Retina (tissue), 1 donor: ENCODE measurements around the gene TSPAN11.
A peak's percentile ranks its signal among the peaks of the same experiment; 100 is the strongest.

Experiments
- DNase-seq: peaks from one replicate; pipeline ENCODE4 v3.0.0-alpha.2; 2016

The TSPAN11 gene

DNA sequence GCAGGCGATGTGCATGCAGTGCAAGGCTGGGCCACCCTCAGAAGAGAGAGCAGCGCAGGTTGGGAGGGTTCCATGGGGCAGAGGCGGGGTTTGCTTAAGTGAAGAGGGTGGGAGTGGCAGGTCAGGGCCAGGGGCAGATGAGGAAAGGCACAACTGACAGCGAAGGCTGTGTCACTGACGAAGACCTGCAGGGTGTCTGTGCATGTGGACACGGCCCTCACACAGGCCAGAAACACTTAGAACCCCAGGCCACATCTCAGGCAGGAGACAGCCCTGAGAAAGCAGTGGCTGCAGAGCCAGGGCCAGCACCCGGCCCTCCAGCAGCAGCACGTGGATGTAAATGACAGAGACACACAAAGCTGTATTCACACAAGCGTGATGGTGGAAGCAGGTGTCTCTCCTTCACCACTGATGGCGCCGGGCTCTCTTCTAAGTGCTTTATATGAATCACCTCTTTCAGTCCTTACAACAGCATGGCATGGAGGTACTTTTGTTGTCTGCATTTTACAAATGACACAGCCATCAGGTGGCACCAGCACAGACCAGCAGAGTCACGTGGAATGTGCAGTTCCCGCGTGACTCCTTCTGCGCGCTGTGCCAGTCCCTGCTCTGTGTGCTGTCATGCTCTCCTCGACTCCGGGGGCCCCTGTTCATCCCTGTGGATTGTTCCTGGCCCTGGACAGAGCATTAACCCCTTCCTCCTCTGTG is 54.6 kb downstream of the TSPAN11 start:
- peak; percentile 39 for DNase-seq

DNA sequence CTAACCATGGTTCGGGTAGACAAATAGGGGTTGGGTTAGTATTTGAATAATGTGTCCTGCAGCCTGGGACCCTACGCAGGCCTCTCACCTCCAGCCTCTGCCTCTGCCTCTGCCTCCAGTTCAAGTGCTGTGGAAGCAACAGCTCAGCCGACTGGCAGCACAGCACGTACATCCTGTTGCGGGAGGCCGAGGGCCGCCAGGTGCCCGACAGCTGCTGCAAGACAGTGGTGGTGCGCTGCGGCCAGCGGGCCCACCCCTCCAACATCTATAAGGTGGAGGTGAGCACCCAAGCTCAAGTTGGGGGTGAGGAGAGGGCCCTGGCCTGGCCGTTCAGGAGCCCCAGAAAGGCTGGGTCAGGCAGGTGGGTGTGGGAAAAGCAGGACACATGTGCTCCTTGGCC is 55.9 kb downstream of the TSPAN11 start:
- no peak for DNase-seq

DNA sequence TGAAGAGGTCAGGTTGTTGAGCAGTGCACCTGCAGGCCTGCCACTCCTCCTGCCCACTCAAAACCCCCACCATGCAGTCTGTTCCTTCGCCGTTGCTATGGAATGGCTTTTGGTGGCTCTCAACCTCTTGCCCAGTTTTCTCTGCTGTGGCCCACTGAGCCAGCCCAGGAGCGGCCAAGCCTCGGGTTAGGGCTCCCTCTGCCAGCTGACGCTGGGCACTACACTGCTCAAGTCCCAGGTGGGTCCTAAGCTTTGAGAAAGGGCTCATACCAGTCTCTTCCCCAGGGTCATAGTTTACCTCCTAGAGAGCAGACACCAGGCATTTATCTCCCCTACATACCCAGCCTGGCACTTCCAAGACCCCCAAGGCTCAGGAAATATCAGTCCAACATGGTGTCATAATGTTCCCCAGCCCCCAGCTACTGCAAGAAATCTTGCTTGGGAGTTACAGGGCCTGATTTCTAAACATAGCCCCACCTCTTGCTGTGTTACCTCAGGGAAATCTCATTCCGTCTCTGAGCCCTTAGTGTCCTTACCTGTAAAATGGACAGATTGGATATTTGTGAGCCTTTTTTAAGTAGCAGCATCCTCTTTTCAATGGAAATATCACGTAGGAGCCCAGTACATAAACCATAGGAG is 59.4 kb downstream of the TSPAN11 start:
- peak; percentile 65 for DNase-seq

DNA sequence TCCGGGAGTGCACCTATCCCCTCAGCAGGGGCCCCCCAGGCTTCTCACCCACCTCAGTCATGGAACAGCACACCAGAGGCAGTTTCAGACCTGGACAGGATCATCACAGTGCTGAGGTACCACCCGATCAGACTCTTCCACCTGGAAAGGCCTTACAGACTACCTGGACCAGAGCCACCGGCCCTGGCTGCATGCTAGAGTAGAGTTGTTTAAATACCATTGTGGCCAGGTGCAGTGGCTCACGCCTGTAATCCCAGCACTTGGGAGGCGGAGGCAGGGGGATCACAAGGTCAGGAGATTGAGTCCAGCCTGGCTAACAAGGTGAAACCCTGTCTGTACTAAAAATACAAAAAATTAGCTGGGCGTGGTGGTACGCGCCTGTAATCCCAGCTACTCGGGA is 61.5 kb downstream of the TSPAN11 start:
- no peak for DNase-seq

DNA sequence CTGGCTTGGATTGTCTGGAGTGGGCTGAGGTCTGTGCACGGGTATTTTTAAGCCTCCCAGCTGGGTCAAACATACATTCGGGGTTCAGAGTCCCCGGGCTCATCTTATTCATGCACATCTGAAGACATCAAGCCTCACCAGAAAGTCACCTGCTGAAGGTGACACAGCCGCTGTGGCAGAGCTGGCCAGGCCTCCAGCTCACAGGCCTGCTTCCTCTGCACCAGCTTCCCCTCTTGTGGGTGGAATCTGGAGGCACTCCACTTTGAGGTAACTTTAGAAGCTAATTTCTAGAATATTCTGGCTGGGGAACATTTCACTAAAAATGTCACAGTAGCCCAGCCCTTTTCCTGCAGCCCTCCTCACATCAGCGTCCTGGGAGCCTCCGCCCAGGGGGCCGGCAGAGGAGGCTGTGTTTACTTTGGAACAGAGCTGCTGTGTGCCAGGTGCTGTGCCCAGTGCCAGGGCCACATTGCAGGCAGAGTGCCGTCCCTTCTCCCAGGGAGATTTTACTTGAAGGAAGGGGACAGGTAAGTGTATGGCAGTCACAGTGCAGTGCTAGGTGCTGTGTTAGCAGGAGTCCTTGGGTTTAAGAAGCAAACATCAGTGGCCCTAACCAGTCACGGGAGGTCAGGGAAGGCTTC is 62.2 kb downstream of the TSPAN11 start:
- DNase-seq, result no peak

DNA sequence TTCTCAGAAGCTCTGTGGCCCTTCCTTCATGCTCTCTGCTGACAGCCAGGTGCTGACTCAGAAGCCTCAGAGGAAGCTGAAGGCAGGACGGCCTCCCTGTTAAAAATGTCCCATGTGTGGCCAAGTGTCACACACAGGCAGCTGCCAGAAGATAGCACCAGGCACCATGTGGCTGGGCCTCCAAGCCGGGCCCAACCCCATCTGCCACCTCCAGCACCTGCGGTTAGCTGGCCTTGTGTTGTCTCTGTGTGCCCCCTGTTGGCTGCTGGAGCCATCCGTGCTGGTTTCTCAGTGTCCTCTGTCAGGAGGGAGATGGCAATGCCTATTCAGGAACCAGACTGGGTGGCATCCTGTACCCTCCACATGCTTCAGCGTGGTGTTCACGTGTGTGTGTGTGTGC is 63.2 kb downstream of the TSPAN11 start:
- DNase-seq, result peak; percentile 52

DNA sequence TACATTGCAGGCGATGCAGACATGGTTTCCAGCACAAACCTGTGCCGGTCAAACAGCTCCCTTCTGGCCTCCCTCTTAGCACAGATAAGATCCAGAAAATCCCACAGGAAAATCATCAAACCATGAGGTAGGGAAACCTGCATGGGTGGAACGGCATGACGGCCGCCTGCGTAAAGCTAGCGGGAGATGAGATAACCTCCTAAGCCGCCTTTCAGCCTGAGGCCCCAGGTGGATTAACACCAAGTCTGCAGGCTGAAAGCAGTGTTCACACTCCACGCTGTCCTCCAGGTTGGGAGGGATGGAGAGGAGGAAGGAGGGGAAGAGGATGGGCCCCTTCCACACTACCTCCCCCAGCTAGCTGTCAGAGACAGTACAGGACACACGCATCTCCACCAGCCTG is 63.8 kb downstream of the TSPAN11 start:
- DNase-seq, result no peak

DNA sequence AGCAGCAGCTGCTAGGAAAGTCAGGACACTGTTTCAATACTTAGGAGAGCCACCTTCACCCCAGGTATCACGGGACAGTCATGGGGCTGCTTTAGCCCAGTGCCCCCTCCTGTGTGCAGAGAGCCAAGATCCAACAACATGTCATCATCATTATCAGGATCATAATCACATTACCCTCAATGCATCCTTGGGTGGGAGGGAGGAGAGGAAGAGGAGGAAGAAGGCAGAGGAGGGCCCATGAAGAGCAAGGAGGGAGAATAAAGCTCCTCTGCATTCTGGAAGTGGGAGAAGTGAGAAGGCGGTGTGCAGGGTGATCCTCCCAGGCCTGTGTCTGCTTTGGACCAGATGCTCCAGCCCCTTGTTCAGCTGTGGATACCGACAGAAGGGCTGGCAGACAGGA is 64.2 kb downstream of the TSPAN11 start:
- no peak for DNase-seq

DNA sequence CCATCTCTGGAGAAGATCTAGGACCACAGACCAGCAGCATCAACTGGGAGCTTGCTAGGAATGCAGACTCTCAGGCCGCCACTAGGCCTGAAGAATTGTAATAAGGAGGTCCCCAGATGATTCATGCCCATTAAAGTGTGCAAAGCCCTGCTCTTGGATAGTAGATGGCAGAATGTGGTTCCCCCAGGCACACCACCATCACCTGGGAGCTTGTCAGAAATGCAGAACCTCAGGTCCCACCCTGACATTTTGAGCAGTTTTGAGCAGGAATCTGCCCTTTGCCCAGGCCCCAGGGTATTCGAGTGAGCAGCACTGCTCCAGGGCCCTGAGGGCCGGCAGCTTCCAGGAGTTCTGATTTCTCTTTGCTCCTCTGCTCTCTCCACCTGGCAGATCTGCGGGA is 64.9 kb downstream of the TSPAN11 start:
- no peak for DNase-seq

DNA sequence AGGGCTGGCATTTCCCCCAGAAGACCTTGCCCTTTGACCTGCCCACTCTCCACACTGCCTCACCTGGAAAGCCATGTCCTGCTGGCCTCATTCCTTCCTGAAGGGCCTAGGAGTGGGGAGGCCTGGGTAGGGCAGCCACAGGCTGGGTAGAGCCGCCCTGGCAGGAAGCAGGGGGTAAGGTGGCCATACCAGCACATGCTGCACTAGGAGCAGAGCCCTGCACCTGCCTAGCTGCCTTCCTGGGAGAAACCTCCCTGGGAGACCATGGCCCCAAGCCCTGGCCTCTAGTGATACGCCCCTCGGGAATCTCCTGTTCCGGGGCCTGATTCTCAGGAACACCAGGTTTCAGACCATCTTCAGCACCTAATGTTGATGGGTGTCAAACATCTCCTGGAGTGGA is 65.8 kb downstream of the TSPAN11 start:
- no peak for DNase-seq

DNA sequence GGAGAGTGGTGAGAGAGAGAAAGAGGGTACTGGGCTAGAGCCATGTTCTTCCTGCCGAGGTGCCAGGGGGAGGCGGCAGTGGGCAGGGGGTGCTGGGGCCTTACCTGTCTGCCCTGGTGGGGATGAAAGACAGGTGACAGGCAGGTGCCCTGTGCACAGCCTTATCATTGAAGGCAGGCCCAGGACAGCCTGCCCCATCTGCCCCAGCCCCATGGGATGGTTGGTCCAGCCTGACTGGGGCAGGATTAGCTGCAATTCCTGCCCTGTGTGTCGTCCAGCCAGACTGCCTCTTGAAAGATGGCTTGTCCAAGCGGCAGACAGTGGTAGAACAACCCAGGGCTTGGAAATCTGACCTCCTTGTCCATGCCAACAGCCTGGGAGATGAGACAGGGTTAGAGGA is 67.2 kb downstream of the TSPAN11 start:
- no peak for DNase-seq

DNA sequence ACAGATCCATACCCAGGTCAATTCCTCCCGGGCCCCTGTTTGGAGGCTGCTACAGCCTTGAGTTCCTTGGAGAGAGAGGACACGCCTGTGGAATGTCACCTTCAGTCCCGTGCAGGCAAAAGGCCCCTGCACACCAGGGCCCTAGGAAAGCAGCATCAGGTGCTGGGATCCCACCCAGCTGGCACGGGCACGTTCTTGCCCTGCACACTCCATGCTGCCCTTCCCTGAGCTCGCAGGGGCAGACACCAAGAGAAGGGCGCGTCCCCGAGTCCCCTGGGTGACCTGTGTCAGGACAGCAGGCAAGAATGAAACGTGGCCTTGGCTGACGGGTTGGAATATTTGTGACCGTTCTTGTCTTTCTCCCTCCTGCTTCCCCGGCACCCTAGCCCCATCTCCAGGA is 67.7 kb downstream of the TSPAN11 start:
- no peak for DNase-seq

DNA sequence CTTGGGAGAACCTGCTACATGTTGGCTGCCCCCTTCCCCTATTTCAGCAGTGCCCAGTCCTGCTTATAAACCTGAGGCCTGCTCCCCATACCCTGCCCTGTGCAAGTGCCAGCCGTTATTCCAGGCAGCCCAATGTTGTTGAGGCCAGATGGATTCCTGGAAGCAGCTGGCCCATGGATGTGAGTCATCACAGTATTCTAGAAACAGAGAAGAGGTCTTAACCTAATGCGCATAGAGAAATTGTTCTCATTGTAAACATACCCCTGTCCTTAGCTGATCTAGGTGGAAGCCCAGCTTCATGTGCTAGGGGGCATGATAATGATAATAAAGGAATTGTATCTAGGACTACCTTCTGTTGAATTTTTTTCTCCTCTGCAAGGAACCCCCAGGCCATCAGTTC is 69.7 kb downstream of the TSPAN11 start:
- DNase-seq, result no peak

DNA sequence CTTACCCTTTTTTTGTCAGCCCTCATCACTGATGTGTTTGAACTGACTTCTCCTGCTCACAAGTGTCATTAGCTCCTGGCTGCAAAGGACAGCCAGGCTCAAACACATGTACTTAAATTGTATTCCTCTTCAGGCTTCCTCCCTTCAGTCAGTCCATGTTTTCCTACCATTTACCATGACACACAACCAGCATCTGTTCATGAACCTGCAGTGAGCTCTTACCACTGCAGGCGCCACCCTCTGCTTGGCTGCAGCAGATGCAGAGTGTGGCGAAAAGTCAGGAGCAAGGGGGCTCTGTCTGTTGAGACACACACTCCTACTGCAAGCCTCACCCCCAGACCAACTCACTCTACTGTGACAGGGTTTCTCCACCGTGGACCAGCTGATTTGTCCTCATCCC is 70.2 kb downstream of the TSPAN11 start:
- no peak for DNase-seq

DNA sequence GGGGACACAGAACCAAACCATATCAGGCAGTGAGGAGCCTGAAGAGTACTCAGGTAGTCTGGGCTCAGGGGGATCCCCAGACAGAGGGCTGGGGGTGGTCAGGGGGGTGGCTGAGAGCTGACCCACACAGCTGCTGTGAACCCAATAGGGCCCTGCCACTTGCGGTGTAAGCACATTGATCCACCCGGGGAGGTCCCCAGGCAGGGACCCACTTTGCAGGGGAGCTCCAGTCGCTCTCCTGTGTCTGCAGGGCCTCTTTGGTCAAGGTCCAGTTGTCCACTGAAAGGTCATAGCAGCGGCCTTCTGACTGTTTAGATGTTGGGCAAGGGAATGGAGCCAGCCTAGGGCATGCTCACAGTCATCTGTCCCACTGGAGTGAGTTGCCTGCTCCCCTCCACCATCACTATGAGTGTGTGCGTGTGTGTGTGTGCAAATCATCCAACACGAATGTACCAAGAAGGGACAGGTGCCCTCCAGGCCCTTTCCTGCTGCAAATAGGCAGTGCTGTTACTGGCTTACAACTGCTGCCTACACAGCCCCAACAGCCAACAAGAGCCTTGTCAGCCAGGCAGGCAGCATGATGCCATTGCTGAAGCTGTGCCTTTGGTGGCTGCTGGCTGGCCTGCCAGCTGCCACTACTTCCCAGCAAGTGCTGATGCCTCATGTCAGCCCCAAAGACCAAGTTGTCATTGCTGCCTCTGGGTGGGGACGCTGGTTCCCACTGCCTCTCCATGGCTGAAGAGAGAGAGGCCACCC is 71.3 kb downstream of the TSPAN11 start:
- no peak for DNase-seq

DNA sequence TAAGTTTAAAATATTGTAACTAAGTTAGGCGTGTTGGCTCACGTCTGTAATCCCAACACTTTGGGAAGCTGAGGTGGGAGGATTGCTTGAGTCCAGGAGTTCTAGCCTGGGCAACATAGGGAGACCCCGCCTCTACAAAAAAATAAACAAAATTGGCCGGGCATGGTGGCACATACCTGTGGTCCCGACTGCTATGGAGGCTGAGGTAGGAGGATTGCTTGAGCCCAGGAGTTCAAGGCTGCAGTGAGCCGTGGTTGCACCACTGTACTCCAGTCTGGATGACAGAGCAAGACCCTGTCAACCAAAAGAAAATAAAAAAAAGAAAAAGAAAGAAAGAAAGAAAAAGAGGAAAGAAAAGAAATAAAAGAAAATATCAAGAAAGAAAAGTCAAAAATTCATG is 72.5 kb downstream of the TSPAN11 start:
- DNase-seq, result no peak

DNA sequence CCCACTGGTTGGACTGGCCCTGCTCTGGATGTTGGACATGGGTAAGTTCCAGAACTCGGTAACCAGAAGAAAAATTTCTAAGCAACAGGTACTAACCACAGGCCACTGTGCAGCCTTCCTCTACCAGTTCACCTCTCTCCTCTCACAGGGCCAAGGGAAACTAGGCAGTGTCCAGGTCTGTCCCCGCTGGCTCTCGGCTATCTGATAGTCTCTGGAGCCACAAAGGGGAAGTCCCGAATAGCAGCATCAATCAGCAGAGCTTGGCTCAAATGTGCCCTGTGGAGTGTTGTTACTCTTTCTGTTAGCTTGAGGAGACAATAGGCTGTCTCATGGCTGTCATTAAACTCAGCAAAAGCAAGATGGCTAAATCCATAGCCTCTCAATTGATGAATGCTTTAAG is 73.2 kb downstream of the TSPAN11 start:
- no peak for DNase-seq

DNA sequence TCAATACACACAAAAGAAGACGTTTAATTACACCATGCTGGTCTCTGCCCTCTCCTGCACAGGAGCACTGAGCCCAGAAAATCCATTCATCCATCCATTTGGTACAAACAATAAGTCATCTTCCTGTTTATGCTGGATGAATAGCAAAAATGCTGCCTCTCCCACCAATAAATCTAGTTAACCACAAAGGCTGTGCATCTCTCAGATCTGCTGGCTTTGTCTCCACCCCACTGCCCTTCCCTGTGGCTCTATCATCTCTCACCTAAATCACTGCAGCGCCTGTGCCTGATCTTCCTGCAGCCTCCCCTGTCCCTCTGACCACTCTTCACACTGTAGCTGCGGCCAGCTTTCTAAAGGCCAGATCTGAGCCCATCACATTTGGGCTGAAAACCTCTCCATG is 74.2 kb downstream of the TSPAN11 start:
- no peak for DNase-seq

DNA sequence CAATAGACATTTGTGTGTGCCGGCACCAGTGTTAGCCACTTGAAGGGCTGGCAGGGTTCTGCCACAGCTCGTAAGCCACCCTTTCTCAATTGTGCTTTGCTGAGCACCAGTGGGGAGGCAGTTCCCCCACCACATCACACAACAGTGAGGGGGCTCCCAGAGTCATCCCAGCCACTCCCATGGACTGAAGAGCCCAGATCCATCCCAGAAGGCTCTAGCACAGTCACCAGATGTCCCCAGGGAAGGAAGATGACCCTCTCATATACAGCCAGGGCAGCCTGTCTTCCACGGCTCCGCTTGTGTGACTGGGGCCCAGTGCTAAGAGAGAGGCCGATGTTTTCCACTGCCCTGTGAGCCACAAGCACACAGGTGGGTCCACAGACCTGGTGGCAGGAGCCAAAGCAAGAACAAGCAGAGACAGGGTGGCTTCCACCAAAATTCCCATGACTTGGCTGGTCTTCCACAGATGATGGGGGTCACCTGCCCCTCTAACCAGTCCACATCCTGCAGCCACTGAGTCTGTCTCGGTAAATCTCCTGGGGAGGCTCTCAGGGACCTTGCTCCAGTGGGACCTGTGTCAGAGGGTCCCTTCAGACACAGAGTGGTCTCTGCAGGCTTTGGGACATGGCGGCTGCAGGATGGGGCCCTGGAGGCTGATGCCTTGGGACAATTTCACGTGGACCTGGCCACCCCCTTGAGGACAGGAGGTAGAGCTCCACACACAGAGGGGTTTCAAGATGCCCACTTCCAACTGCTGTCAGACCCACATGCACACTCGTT is 75.2 kb downstream of the TSPAN11 start:
- DNase-seq, result no peak

DNA sequence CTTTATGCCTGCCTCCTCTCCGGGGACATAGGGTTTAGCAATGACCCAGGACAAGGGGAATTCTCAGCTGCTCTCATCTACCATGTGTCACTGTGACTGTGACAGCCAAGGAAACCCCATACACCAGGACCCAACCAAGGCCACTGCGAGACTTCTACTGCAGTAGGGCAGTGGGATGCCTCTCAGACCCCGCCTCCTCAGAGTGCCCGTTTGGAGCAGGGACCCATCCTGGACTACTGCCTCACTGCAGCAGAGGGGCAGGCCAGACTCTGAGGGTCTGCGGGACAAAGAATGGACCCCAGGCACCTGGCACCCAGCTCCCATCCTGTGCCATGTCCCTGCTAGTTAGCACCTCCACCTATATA is 75.8 kb downstream of the TSPAN11 start:
- DNase-seq, result no peak

DNA sequence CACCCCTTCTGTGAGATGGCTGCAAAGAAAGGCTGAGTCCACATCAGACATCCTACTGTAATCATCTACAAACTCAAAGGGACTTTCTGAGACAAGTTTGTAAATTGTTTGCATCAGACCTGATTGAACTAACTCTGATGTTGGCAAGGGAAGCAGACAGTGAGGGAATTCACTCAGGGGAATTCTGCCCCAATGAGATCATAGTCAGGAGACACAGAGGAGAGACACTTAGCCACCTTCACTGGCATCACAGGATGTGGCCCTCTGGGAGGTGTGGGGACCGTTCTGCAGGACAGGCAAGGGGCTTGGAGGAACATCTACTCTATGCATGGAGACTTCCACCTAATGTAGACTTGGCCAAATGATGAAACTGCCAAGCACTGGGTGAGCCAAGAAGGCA is 76.5 kb downstream of the TSPAN11 start:
- no peak for DNase-seq

DNA sequence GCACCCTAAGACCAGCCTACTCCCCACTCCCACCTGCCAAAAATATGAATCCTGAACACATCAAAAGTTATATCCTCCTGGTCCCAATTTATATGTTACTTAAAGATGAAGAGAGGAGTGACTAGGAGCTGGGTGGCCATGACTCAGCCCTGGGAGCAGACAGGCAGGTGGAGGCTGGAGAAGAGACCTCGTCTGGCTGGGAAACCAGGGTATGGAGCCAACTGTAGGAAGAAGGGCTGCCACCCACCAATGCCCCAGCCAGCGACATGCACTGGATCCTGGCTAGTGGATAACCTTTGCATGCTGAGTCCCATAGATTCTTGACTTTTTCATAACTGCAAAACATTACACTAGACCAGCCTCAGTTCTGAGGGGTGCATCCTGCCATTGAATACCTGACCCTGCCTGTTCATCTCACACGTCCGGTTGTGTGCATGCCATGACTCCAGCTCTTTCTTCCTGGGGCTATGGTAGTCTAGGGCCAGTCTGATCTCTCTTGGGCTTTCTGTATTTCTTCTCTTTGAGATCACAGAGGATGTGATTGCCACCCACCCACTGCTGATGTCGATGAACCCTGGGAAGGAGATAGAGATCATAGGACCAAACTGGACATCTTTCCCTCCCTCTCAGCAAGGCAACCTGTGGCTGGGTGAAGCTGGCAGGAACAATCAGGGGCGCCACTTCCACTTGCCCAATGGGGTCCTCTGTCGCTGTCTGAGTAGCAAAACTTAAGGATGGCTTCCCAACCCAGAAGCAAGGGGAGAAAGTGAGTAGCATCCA is 77.5 kb downstream of the TSPAN11 start:
- no peak for DNase-seq
